ENCODE measurements around the gene FRRS1L.

The FRRS1L gene

DNA sequence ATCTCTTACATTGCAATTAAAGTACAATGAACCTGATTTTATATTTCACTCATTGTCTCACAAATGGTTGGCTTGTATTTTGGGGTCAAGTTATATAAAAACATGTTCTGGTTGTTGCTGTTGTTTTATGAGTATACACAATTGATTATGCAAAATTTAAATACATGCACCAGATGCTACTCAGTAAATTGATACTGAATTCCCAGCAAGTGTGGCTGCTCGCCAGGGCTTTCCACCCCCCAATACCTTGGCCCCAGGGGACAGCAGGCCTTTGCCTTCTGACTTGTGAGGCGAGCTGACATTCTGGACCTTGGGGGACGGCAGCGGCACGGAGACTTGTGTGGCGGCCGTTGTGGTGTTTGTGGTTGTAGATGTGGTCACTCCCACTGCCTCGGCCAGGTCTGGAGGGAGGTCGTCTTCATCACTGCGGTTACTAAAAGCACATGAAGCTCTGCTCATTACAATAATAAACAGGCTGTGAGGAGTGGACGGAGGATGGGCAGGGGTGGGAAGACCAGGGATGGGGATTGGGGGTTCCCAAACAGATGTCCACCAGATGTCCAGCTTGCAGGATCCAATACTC is 27.0 kb upstream of the FRRS1L start:
- Histone ChIP-seq H3K4me2 (ENCODE audit: low read length) (no peak overlapping the region), H3K27ac (ENCODE audit: low read depth, low read length, poor library complexity, severe bottlenecking) (no peak overlapping the region), H4K20me1 (ENCODE audit: insufficient read depth, low read length) (no peaks in the 10 kb centered on the region), H3K4me3 (ENCODE audit: low read depth, low read length, poor library complexity, severe bottlenecking) (no peak overlapping the region), H3K79me2 (ENCODE audit: insufficient read depth, low read length) (no peaks in the 10 kb centered on the region), H3K9ac (ENCODE audit: low read length) (no peak overlapping the region), H3K27me3 (ENCODE audit: insufficient read depth, low read length) (peaks cover 4% of the 10 kb centered on the region; the same call in 1 of the 2 replicates), H3K36me3 (ENCODE audit: insufficient read depth, low read length) (no peaks in the 10 kb centered on the region), H3K9me2 (ENCODE audit: low read depth, low read length) (no peaks in the 10 kb centered on the region), H3K4me1 (ENCODE audit: insufficient read depth, low read length, severe bottlenecking) (no peaks in the 10 kb centered on the region), H3K9me3 (ENCODE audit: low read length) (no peaks in the 10 kb centered on the region), H3F3A (ENCODE audit: insufficient read depth, low read length) (no peaks in the 10 kb centered on the region), H2AFZ (ENCODE audit: low read length) (no peak overlapping the region)
- no peak for TF ChIP-seq EZH2 (IDR thresholded peaks at IDR 0.05; ENCODE audit: borderline replicate concordance, low read length)
- TF ChIP-seq, protein P1, sequence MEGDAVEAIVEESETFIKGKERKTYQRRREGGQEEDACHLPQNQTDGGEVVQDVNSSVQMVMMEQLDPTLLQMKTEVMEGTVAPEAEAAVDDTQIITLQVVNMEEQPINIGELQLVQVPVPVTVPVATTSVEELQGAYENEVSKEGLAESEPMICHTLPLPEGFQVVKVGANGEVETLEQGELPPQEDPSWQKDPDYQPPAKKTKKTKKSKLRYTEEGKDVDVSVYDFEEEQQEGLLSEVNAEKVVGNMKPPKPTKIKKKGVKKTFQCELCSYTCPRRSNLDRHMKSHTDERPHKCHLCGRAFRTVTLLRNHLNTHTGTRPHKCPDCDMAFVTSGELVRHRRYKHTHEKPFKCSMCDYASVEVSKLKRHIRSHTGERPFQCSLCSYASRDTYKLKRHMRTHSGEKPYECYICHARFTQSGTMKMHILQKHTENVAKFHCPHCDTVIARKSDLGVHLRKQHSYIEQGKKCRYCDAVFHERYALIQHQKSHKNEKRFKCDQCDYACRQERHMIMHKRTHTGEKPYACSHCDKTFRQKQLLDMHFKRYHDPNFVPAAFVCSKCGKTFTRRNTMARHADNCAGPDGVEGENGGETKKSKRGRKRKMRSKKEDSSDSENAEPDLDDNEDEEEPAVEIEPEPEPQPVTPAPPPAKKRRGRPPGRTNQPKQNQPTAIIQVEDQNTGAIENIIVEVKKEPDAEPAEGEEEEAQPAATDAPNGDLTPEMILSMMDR (IDR thresholded peaks at IDR 0.05; ENCODE audit: low read length), result no peak

DNA sequence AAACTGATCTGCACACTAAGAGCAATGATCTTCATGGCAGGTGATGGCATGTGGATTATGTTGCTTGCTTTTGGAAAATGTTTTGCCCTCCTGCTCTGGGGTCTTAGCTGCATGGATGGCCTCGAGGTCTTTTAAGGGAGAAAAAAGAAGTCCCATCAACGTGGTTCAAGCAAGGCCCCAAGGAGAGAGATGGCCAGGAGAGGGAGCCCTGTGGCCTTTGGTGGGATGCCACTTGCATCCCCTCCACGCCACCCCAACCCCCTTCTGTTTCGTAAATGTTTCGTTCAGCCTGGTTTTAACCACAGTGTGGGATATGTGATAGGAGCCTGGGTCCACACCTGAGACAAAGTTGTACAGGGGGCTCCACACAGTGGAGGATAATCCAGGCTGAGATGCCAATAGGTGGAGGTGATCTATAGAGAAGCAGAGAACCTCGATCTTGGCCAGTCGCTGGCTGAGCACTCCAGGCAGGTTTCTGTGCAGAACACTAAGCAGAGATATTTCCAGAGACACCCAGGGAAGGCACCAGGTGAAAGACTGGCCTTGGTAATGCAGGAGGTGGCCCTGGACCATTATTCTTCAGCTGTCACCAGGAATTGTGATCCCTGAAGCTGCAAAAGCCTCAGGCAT is 25.8 kb upstream of the FRRS1L start:
- no peaks in the 10 kb centered on the region for H4K20me1 ChIP-seq (ENCODE audit: insufficient read depth, low read length)
- H3K9me2 ChIP-seq (ENCODE audit: low read depth, low read length), result no peaks in the 10 kb centered on the region
- H3K9ac ChIP-seq (ENCODE audit: low read length), result no peak overlapping the region
- H3K36me3 ChIP-seq (ENCODE audit: insufficient read depth, low read length), result no peaks in the 10 kb centered on the region
- no peak overlapping the region for H2AFZ ChIP-seq (ENCODE audit: low read length)
- H3K4me3 ChIP-seq (ENCODE audit: low read depth, low read length, poor library complexity, severe bottlenecking), result no peak overlapping the region
- H3K4me2 ChIP-seq (ENCODE audit: low read length), result no peak overlapping the region
- H3K27ac ChIP-seq (ENCODE audit: low read depth, low read length, poor library complexity, severe bottlenecking), result no peak overlapping the region
- no peaks in the 10 kb centered on the region for H3K4me1 ChIP-seq (ENCODE audit: insufficient read depth, low read length, severe bottlenecking)
- H3K9me3 ChIP-seq (ENCODE audit: low read length), result no peaks in the 10 kb centered on the region
- TF ChIP-seq EZH2 (IDR thresholded peaks at IDR 0.05; ENCODE audit: borderline replicate concordance, low read length), result no peak
- TF ChIP-seq, protein P1 (IDR thresholded peaks at IDR 0.05; ENCODE audit: low read length), result peak; percentile 51
- no peaks in the 10 kb centered on the region for H3K79me2 ChIP-seq (ENCODE audit: insufficient read depth, low read length)
- peaks cover 4% of the 10 kb centered on the region; the same call in 1 of the 2 replicates for H3K27me3 ChIP-seq (ENCODE audit: insufficient read depth, low read length)
- H3F3A ChIP-seq (ENCODE audit: insufficient read depth, low read length), result no peaks in the 10 kb centered on the region

DNA sequence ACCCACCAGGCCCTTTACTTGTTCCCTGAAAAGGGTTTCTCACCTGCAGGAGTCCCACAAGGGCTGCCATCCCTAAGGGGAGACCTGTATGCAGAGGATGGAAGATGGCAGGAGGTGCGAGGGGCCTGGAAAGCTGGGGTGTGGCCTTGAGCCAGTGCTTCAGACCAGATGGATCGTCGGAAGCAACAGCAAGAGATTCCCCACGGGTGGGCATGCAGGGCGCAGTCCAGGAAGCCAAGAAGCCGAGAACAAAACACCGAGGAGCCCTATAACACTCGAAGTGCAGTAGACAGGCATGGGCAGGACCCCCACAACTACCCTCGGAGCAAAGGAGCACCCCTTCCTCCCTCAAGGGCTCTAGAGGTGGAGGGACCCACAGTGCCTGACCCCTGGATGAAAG is 24.7 kb upstream of the FRRS1L start:
- no peak overlapping the region for H3K4me2 ChIP-seq (ENCODE audit: low read length)
- no peak overlapping the region for H3K4me3 ChIP-seq (ENCODE audit: low read depth, low read length, poor library complexity, severe bottlenecking)
- no peak overlapping the region for H2AFZ ChIP-seq (ENCODE audit: low read length)
- H3F3A ChIP-seq (ENCODE audit: insufficient read depth, low read length), result no peaks in the 10 kb centered on the region
- H3K9me3 ChIP-seq (ENCODE audit: low read length), result no peaks in the 10 kb centered on the region
- no peaks in the 10 kb centered on the region for H4K20me1 ChIP-seq (ENCODE audit: insufficient read depth, low read length)
- no peaks in the 10 kb centered on the region for H3K79me2 ChIP-seq (ENCODE audit: insufficient read depth, low read length)
- no peak overlapping the region for H3K9ac ChIP-seq (ENCODE audit: low read length)
- no peaks in the 10 kb centered on the region for H3K9me2 ChIP-seq (ENCODE audit: low read depth, low read length)
- peaks cover 4% of the 10 kb centered on the region; the same call in 1 of the 2 replicates for H3K27me3 ChIP-seq (ENCODE audit: insufficient read depth, low read length)
- H3K4me1 ChIP-seq (ENCODE audit: insufficient read depth, low read length, severe bottlenecking), result no peaks in the 10 kb centered on the region
- H3K36me3 ChIP-seq (ENCODE audit: insufficient read depth, low read length), result no peaks in the 10 kb centered on the region
- TF ChIP-seq EZH2 (IDR thresholded peaks at IDR 0.05; ENCODE audit: borderline replicate concordance, low read length), result no peak
- TF ChIP-seq, protein P1 (IDR thresholded peaks at IDR 0.05; ENCODE audit: low read length), result no peak
- H3K27ac ChIP-seq (ENCODE audit: low read depth, low read length, poor library complexity, severe bottlenecking), result no peak overlapping the region

Measured in OCI-LY1 (cell line).